ENCODE data around the gene RASAL3. TPM values are rescaled to one million over a fixed set of nuclear protein-coding genes. Genes with fewer than 3 reads are reported as not detected.

The RASAL3 gene
- total and polyA plus RNA-seq, 2 of the 4 experiments (the other 2 are of a cell fraction): 0.07 TPM; not detected in 1

DNA sequence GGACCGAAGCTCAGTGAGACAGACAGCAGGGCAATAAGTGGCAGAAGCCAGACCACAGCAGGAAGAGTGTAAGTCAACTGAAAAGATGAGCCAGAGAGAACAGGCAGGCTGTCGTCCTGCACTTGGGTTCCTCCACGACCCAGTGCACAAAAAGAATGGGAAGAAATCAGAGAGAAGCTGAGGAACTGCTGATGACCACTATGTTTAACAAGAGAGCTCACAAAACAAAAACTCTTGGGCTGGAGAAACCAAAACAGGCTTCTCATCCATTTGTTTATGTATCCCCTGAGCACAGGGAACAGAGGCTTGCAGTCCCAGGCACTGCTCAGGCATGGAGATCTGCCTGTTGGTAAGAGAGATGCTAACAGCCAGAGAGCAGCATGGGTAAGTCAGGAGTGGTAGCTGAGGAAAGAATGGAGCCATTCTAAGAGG, 59.5 kb downstream of the RASAL3 start:
- H2AFZ ChIP-seq (replicated peaks; ENCODE audit: low read length, poor library complexity): no peak overlapping the region
- no peaks in the 10 kb centered on the region for H3K27me3 ChIP-seq (ENCODE audit: control insufficient read depth, insufficient read depth, low read length)
- ATAC-seq (ENCODE audit: low read depth) (peak; percentile 83), DNase-seq (no peak)
- no peak overlapping the region for H3K56ac ChIP-seq (ENCODE audit: extremely low read depth, insufficient read depth, low read length)
- TF ChIP-seq MAFK (IDR thresholded peaks at IDR 0.05; ENCODE audit: low read depth, low read length): no peak
- TF ChIP-seq FOS (IDR thresholded peaks at IDR 0.05; ENCODE audit: low read depth, low read length): no peak
- no peak for TF ChIP-seq MAZ (IDR thresholded peaks at IDR 0.05; ENCODE audit: borderline replicate concordance, low read depth, low read length)
- no peak for TF ChIP-seq RCOR1 (IDR thresholded peaks at IDR 0.05; ENCODE audit: insufficient replicate concordance, low read length)
- TF ChIP-seq RFX5 (IDR thresholded peaks at IDR 0.05; ENCODE audit: low read depth, low read length): no peak
- TF ChIP-seq POLR2A (IDR thresholded peaks at IDR 0.05; ENCODE audit: low read depth, low read length): no peak
- no peak for TF ChIP-seq BHLHE40 (IDR thresholded peaks at IDR 0.05; ENCODE audit: low read depth, low read length)
- TF ChIP-seq, protein P1, sequence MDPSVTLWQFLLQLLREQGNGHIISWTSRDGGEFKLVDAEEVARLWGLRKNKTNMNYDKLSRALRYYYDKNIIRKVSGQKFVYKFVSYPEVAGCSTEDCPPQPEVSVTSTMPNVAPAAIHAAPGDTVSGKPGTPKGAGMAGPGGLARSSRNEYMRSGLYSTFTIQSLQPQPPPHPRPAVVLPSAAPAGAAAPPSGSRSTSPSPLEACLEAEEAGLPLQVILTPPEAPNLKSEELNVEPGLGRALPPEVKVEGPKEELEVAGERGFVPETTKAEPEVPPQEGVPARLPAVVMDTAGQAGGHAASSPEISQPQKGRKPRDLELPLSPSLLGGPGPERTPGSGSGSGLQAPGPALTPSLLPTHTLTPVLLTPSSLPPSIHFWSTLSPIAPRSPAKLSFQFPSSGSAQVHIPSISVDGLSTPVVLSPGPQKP (IDR thresholded peaks at IDR 0.05; ENCODE audit: borderline replicate concordance, low read depth, low read length): no peak
- TF ChIP-seq, protein P2, sequence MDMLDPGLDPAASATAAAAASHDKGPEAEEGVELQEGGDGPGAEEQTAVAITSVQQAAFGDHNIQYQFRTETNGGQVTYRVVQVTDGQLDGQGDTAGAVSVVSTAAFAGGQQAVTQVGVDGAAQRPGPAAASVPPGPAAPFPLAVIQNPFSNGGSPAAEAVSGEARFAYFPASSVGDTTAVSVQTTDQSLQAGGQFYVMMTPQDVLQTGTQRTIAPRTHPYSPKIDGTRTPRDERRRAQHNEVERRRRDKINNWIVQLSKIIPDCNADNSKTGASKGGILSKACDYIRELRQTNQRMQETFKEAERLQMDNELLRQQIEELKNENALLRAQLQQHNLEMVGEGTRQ (IDR thresholded peaks at IDR 0.05; ENCODE audit: low read depth, low read length): no peak
- TF ChIP-seq CEBPB (IDR thresholded peaks at IDR 0.05; ENCODE audit: low read depth, low read length): no peak
- TF ChIP-seq, protein P3, sequence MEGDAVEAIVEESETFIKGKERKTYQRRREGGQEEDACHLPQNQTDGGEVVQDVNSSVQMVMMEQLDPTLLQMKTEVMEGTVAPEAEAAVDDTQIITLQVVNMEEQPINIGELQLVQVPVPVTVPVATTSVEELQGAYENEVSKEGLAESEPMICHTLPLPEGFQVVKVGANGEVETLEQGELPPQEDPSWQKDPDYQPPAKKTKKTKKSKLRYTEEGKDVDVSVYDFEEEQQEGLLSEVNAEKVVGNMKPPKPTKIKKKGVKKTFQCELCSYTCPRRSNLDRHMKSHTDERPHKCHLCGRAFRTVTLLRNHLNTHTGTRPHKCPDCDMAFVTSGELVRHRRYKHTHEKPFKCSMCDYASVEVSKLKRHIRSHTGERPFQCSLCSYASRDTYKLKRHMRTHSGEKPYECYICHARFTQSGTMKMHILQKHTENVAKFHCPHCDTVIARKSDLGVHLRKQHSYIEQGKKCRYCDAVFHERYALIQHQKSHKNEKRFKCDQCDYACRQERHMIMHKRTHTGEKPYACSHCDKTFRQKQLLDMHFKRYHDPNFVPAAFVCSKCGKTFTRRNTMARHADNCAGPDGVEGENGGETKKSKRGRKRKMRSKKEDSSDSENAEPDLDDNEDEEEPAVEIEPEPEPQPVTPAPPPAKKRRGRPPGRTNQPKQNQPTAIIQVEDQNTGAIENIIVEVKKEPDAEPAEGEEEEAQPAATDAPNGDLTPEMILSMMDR (conservative IDR thresholded peaks at IDR 0.05; ENCODE audit: low read depth, low read length): no peak
- no peak for TF ChIP-seq MXI1 (IDR thresholded peaks at IDR 0.05; ENCODE audit: borderline replicate concordance, low read depth, low read length)
- no peaks in the 10 kb centered on the region for H3K9me3 ChIP-seq (ENCODE audit: control insufficient read depth, insufficient read depth, low read length)
- H3K18ac ChIP-seq (ENCODE audit: low read depth, low read length): no peak overlapping the region
- H2BK5ac ChIP-seq (ENCODE audit: low read depth, low read length, poor library complexity, severe bottlenecking): no peak overlapping the region
- BruUV-seq (replicated peaks): no TSS peak
- H3K4ac ChIP-seq (ENCODE audit: low read depth, low read length): no peak overlapping the region
- ChIA-PET CTCF (interaction anchor here (0.8 to 1.0 kb wide), 3 partner anchors 10 to 15 kb away, joined by 3 to 5 read pairs (median 3); no protein-coding TSS in a partner anchor), POLR2A (ENCODE audit: unreplicated experiment) (interaction anchor here (1.2 kb wide), 1 partner anchor 14 kb away, joined by 4 read pairs; the partner anchor contains the start of gene AKAP8L)
- H2BK15ac ChIP-seq (ENCODE audit: low read depth, low read length): no peak overlapping the region
- peaks cover 11 to 73% of the 10 kb centered on the region in 2 experiments for H3K79me1 ChIP-seq (ENCODE audit: low read depth in 1 of 2, low read length in 2 of 2)
- 80% methylated on average over 1 of the region's 3 CpGs; no CpG with 5 or more reads in 1 of the 2 experiments for WGBS, 2 experiments (ENCODE audit: extremely low coverage in 2 of 2, insufficient read length in 1 of 2)
- intact Hi-C loops (cut with micrococcal nuclease) (no loop called here), in situ Hi-C loops (cut with MboI; ENCODE audit: low sequenced_read_pairs) (loop anchor here (25.0 kb wide), 1 partner anchor 783 kb away; the partner anchor contains the start of genes AP1M1 and FAM32A), dilution Hi-C loops (cut with HindIII; ENCODE audit: low sequenced_read_pairs, unreplicated experiment) (no loop called here)
- no peak overlapping the region for H3K9ac ChIP-seq (ENCODE audit: low read depth, low read length)
- H4K20me1 ChIP-seq (ENCODE audit: insufficient read depth, low read length): peaks cover 82% of the 10 kb centered on the region
- H3K14ac ChIP-seq (replicated peaks; ENCODE audit: low read depth, low read length): no peak overlapping the region
- H3K4me2 ChIP-seq (ENCODE audit: low read depth, low read length): no peak overlapping the region
- no peak overlapping the region for H2AK9ac ChIP-seq (replicated peaks; ENCODE audit: low read depth, low read length, poor library complexity)
- H2BK120ac ChIP-seq (ENCODE audit: low read depth, low read length): no peak overlapping the region
- H3K4me3 ChIP-seq (ENCODE audit: insufficient read depth, low read depth, low read length): no peak overlapping the region
- H2BK20ac ChIP-seq (ENCODE audit: low read depth, low read length): no peak overlapping the region
- no peak overlapping the region for H4K5ac ChIP-seq (ENCODE audit: low read depth, low read length)
- H3K23ac ChIP-seq (ENCODE audit: low read depth, low read length): no peak overlapping the region
- no peak overlapping the region for H2AK5ac ChIP-seq (ENCODE audit: low read depth, low read length)
- peaks cover 50% of the 10 kb centered on the region for H3K36me3 ChIP-seq (ENCODE audit: control insufficient read depth, insufficient read depth, low read length)
- no peak overlapping the region for H4K91ac ChIP-seq (ENCODE audit: insufficient read depth, low read depth, low read length)
- H3K4me1 ChIP-seq (ENCODE audit: control insufficient read depth, insufficient read depth, low read length): peaks cover 7% of the 10 kb centered on the region; the same call in 1 of the 2 replicates
- H3K27ac ChIP-seq (ENCODE audit: insufficient read depth, low read length): no peak overlapping the region
- H4K8ac ChIP-seq (ENCODE audit: low read depth in 2 of 2, low read length in 2 of 2): no peak overlapping the region
- H3K9me1 ChIP-seq (ENCODE audit: insufficient read depth, low read length): no peaks in the 10 kb centered on the region; the same call in 1 of the 2 replicates
